LNCAP (cell line): ENCODE measurements around the gene WDR26.

ENCODE experiments used
- CTCF ChIP-seq: fragments of 450-650 bp; IDR thresholded peaks from 2 replicates; pipeline ENCODE4 v1.5.1; 2017; ENCODE audit warnings: mild to moderate bottlenecking

The WDR26 gene

GRCh38 chr1:224434691-224435317 is at the start of gene WDR26:
Gene WDR26 (minus strand): TSS chr1:224434797.
- no peak for TF ChIP-seq CTCF

- no peak for TF ChIP-seq CTCF
Measured at GRCh38 chr1:224482619-224483018, 48.0 kb upstream of the WDR26 start.

- TF ChIP-seq CTCF: no peak
Measured at GRCh38 chr1:224481601-224482000, 47.0 kb upstream of the WDR26 start.

GRCh38 chr1:224472806-224473205 is 38.2 kb upstream of the WDR26 start:
- no peak for TF ChIP-seq CTCF

GRCh38 chr1:224466154-224466553 is 31.6 kb upstream of the WDR26 start:
- no peak for TF ChIP-seq CTCF

- TF ChIP-seq CTCF: no peak
Measured at GRCh38 chr1:224459966-224460365, 25.4 kb upstream of the WDR26 start.

GRCh38 chr1:224458996-224459395 is 24.4 kb upstream of the WDR26 start:
- no peak for TF ChIP-seq CTCF

- no peak for TF ChIP-seq CTCF
Measured at GRCh38 chr1:224458296-224458695, 23.7 kb upstream of the WDR26 start.
